Fibroblast of skin of scalp (primary cell): ENCODE results near the gene NTHL1.
A peak's percentile ranks its signal among the peaks of the same experiment; 100 is the strongest.
"Not testable (repeated sequence)": the region's sequence is repeated elsewhere in the genome, so short reads cannot be mapped to it uniquely, and the experiment has no call there.

Source experiments
- DNase-seq: peaks from one replicate; pipeline ENCODE4 v3.0.0-alpha.2; 2013

The NTHL1 gene

DNA sequence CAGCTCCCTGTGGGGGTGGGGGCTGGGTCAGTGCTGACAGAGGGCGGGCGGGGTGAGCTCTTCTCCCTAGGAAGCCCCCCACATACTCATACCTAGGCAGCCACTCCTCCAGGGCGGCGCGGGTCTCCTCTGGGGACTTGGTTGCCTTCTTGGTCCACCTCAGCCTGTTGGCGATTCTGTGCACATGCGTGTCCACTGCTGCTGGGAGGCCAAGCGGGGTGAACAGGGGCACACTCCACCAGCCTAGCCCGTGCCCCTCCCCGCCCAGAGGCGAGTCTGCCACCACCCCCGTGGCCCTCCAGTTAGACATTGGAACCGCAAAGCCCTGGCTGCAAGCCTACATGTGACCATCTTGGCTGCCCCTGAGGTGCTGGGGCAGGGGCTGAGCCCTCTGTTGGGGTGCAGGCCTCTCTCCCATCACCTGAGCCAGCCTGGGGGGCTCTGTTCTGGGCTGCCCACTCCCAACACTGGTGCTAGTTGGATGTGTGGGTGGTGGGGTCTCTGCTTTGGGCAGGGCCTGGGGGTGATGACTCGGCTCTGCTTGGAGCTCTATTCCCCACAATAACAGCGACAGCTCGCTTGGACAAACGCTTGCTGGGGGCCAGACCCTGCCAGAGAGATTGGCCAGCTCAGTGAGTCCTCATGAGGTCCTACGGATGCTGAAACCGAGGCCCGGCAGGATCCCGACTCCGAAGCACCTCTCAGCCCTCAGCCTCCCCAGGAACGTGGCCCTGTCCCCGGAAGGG is 7.4 kb downstream of the NTHL1 start:
- DNase-seq = no peak

DNA sequence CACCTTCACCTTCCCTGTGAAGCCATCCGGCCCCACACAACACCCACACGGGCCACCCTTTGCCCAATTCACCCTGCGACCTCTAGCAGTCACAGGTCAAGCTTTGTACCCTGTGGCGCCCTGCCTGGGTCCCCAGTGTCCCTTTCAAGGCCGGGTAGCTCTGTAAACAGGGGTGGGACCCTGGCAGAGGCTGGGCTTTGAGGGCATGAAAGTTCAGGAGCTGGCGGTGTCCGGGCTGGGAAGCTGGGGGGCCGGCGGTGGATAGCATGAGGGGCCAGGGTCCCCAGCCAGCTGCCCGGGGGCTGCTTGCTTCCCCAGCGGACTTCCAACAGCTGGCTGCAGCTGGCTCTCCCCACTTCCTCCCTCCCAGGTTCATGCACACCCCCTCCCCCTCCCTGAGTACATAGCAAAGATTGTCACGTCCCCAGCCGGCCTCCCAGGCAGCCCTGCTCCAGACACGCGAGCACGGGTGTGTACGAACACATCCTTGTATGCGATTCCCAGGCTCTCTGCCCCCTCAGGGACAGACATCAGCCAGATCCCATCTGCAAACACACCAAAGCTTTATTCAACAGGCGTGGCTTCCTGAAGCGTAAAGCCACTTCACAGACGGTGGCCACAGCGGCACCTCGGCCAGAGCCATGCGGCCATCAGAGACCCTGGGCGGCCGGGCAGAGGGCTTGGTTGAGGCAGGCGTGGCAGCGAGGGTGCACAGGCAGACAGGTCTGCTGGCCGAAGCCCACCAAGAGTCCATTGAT is 8.2 kb downstream of the NTHL1 start:
- DNase-seq = peak; percentile 99

DNA sequence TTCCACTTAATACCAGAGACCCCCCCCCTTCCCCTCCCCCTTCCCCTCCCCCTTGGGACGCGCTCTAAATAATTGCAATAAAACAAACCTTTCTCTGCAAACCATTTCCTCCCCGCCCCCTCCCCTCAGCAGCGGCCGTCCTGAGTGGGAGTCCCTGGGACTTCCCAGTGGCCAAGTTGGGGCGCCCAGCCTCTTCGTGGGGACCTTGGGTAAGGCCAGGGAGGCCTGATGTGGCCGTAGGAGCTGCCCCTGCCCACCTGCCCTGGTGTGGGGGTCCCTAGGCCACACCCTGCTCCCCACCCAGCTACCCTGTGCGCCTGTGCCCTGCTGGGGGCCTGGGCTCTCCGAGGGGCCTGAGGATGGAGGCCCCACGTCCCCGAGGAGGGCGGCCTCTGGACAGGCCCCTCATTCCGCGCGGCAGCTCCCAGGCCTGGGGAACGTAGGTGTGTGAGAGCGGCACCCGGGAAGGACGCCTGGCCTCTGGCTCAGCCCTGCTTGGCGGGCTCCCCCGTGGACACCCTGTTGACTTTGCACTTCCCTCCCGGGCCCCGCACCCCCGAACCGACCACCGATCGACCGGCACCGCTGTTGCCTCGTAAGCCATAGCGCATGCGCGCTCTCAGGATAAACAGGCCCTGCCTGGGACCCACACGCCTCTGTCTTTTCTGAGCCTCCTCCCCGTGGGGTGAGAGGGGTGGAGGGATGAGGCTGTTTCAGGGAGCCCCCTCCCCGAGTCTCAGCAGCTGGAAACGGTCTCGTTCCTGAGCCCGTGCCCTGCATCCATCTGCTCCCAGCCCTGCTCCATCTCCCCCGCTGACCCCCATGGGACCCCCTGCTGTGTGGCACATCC is 9.0 kb downstream of the NTHL1 start:
- peak; percentile 65 for DNase-seq

- DNase-seq = peak; percentile 85
These were observed 9.8 kb downstream of the NTHL1 start for GRCh38 chr16:2037647-2038381.

- DNase-seq = no peak
These were observed 10.5 kb downstream of the NTHL1 start for GRCh38 chr16:2037115-2037514.

DNA sequence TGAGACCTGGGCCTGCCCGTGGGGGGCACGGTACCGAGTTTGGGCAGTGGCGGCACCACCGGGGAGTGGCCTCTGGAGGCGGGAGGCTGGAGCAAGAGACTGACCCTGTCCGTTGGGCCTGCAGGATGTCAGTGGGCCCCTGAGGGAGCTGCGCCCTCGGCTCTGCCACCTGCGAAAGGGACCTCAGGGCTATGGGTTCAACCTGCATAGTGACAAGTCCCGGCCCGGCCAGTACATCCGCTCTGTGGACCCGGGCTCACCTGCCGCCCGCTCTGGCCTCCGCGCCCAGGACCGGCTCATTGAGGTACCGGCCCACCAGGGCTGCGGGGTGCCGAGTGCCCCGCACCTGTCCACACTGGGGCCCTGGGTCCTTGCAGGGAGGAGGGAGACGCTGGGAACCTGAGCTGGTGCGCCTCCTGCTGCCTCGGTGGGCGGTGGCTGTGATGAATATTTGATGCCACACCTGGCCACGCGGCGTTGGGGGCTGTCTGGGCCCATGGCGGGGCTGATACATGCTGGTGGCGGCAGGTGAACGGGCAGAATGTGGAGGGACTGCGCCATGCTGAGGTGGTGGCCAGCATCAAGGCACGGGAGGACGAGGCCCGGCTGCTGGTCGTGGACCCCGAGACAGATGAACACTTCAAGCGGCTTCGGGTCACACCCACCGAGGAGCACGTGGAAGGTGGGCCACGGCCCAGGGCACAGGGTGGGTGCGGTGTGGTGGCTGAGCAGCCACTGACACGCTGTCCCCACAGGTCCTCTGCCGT is 11.3 kb downstream of the NTHL1 start:
- DNase-seq = no peak

GRCh38 chr16:2035431-2036199 is 12.0 kb downstream of the NTHL1 start:
- DNase-seq = peak; percentile 94

DNA sequence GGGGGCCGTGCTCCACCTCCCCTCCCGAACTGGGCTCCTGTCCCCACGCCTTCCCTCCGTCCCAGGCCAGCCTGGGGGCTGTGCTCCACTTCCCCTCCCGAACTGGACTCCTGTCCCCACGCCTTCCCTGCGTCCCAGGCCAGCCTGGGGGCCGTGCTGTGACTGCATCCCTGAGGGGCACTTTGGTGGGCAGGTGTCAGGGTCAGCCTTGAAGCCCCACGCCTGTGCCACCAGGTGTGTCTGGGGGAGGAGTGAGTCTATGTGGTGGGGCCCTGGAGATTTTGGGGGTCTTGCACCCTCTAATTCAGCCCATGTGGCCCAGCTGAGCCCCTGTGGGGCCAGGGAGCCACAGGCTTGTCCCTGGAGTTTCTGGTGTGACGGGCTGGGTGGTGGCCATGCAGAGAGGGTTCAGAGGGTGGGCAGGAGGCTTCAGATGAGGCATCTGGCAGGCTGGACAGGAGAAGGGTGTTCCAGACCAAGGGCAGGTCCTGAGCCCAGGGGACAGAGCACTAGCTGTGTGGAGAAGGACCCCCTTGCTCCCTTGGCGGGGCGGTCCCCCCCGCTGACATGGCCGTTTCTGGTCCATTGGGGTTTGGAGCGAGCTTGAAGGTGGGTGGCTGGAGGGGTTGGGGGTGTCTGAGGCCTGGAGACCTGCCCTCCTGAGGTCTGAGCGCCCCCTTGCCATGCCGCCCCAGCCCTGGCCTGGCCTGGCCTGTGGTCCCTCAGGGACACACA is 12.8 kb downstream of the NTHL1 start:
- DNase-seq = no peak

DNA sequence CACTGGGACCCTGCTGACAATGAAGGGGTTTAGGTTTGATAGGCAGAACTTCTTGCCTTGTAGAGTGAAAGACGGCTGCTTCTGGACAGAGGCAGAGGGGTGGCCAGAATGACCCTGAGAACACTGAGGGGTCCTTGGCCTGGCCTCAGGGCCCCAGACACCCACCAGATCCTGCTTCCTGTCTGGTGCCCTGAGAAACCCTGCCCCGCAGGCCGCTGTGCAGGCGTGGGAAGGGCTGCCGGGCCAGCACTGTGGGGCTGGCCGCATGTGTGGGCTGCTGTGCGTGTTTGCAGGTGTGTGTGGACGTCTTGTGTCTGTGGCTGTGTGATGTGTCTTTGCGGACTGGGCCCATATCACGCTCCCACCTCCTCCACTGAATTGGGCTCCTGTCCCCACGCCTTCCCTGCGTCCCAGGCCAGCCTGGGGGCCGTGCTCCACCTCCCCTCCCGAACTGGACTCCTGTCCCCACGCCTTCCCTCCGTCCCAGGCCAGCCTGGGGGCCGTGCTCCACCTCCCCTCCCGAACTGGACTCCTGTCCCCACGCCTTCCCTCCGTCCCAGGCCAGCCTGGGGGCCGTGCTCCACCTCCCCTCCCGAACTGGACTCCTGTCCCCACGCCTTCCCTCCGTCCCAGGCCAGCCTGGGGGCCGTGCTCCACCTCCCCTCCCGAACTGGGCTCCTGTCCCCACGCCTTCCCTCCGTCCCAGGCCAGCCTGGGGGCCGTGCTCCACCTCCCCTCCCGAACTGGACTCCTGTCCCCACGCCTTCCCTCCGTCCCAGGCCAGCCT is 13.5 kb downstream of the NTHL1 start:
- DNase-seq = not testable (repeated sequence)

GRCh38 chr16:2033057-2033908 is 14.4 kb downstream of the NTHL1 start:
- peak; percentile 76 for DNase-seq

GRCh38 chr16:2032285-2033056 is 15.2 kb downstream of the NTHL1 start:
- DNase-seq = no peak

- no peak for DNase-seq
These were observed 16.5 kb downstream of the NTHL1 start for GRCh38 chr16:2031081-2031577.

- DNase-seq = no peak
These were observed 17.6 kb downstream of the NTHL1 start for GRCh38 chr16:2030036-2030435.

DNA sequence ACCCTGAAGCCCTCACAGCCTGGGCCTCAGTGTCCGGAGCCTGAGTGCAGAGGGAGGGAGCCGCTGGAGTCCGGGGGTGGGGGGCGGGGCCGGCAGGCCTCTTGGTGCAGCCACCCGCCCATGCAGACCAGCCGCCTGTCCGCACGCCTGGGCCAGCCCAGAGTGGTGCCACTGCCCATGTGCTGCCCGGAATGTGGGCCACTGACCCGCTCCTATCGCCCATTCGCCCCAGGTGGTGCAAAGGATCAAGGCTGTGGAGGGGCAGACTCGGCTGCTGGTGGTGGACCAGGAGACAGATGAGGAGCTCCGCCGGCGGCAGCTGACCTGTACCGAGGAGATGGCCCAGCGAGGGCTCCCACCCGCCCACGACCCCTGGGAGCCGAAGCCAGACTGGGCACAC is 18.3 kb downstream of the NTHL1 start:
- DNase-seq = no peak

DNA sequence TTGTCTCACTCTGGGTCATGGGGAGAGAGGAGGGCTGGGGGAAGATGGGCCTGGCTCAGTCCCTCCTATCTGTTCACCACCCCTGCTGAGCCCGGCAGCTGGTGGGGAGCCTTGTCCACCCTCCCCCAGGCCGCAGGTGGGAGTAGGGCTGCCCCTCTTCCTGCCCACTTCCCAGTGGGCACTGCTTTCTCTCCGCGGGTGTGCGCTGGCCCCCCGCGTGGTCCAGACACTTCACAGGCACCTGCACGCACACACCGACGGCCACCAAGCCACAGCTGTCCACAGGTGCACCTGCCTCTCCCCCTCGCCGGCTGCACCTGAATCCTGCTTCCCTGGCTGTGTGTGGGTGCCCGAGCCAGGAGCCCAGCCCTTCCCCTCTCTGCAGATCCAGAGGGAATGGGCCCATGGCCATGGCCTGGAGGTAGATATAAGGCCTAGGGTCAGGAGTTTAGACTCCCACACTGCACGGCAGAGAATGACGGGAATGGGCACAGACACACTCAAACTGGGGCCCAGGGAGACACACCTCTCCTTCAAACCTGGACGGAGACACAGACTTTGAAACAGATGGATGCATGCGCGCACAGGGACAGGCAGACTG is 18.9 kb downstream of the NTHL1 start:
- DNase-seq = no peak

DNA sequence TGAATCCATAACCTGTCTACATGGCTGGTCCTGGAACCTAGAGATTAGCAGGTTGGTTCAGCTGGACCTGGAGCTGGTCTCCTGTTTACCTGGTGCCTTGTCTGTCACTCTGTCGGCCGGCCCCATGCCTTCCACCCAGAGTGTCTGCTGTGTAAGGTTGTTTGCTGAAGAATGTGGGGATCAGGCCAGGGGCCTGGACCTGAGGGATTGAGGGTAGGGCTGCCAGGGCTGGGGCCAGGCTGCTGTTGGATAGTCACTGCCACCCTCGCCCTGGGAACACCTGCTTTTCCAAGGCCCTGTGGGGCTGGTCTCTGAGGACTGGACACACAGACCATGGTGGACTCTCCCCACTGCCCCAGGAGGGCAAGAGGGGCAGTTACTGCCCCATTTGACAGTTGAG is 19.5 kb downstream of the NTHL1 start:
- DNase-seq = no peak
